Panc1 (cell line): ENCODE results near the gene SKI.

Source experiments
- TF ChIP-seq, protein P1 (sequence below): fragments of 450-650 bp; IDR thresholded peaks from 2 replicates; pipeline ENCODE4 v1.5.1; 2017; ENCODE audit warnings: mild to moderate bottlenecking
- TF ChIP-seq, protein P2 (sequence below), 2 experiments: IDR thresholded peaks; 2 replicates each; pipeline ENCODE4 v1.6.1; 2011 to 2012; ENCODE audit warnings: low read depth in 2 of 2, control low read depth in 1 of 2, low read length in 1 of 2, mild to moderate bottlenecking in 1 of 2, moderate library complexity in 1 of 2; ENCODE audit not compliant: insufficient read depth in 1 of 2

DNA sequence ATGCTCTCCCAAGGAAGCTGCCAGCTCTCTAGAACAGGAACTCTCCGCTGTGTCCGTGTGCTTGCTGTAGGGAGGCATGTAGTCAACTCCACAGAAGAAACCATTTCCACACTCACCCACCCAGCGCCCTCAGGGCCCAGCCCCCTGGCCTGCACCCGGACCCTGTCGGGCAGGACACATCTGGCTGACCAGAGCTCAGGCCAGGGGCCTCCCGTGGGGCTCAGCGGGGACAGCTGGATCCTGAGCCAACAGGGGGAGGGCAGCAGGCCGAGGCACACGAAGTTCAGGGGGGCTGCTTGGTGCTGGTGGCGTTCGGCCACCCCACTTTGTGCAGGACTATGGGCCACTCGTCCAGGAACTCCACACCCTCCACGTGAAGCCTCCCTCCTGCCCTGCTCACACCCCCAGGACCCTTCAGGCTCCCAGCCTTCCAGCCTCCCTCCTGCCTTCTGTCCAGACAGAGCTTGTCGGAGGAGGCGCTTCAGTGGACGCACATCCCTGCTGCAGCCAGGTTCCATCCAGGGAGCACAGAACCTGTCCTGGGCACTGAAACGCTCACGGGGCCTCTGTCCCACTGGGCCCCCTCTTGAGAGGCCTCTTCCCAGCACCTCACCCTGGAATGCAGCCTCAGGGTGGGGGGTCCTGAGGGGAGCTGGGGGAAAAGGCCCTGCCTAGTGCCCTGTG, 18.6 kb upstream of the SKI start:
- TF ChIP-seq, protein P1, sequence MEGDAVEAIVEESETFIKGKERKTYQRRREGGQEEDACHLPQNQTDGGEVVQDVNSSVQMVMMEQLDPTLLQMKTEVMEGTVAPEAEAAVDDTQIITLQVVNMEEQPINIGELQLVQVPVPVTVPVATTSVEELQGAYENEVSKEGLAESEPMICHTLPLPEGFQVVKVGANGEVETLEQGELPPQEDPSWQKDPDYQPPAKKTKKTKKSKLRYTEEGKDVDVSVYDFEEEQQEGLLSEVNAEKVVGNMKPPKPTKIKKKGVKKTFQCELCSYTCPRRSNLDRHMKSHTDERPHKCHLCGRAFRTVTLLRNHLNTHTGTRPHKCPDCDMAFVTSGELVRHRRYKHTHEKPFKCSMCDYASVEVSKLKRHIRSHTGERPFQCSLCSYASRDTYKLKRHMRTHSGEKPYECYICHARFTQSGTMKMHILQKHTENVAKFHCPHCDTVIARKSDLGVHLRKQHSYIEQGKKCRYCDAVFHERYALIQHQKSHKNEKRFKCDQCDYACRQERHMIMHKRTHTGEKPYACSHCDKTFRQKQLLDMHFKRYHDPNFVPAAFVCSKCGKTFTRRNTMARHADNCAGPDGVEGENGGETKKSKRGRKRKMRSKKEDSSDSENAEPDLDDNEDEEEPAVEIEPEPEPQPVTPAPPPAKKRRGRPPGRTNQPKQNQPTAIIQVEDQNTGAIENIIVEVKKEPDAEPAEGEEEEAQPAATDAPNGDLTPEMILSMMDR, result no peak
- TF ChIP-seq, protein P2, sequence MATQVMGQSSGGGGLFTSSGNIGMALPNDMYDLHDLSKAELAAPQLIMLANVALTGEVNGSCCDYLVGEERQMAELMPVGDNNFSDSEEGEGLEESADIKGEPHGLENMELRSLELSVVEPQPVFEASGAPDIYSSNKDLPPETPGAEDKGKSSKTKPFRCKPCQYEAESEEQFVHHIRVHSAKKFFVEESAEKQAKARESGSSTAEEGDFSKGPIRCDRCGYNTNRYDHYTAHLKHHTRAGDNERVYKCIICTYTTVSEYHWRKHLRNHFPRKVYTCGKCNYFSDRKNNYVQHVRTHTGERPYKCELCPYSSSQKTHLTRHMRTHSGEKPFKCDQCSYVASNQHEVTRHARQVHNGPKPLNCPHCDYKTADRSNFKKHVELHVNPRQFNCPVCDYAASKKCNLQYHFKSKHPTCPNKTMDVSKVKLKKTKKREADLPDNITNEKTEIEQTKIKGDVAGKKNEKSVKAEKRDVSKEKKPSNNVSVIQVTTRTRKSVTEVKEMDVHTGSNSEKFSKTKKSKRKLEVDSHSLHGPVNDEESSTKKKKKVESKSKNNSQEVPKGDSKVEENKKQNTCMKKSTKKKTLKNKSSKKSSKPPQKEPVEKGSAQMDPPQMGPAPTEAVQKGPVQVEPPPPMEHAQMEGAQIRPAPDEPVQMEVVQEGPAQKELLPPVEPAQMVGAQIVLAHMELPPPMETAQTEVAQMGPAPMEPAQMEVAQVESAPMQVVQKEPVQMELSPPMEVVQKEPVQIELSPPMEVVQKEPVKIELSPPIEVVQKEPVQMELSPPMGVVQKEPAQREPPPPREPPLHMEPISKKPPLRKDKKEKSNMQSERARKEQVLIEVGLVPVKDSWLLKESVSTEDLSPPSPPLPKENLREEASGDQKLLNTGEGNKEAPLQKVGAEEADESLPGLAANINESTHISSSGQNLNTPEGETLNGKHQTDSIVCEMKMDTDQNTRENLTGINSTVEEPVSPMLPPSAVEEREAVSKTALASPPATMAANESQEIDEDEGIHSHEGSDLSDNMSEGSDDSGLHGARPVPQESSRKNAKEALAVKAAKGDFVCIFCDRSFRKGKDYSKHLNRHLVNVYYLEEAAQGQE (IDR thresholded peaks at IDR 0.05; ENCODE audit: insufficient read depth in 1 of 2, low read depth in 2 of 2, low read length in 1 of 2), result no peak
